Stimulated activated CD4-positive, alpha-beta T cell treated with anti-CD3 and anti-CD28 coated beads, Interleukin-12 subunit alpha, Interleukin-12 subunit beta, amount 100 ng/mL, for 4 hours (primary cell): ENCODE measurements around the gene PCDHGB1.
A peak's percentile ranks its signal among the peaks of the same experiment; 100 is the strongest.
"Not testable (repeated sequence)": the region's sequence is repeated elsewhere in the genome, so short reads cannot be mapped to it uniquely, and the experiment has no call there.

Experiments
- DNase-seq: peaks from one replicate; pipeline ENCODE4 v3.0.0-alpha.2; 2020

PCDHGB1 gene

DNA sequence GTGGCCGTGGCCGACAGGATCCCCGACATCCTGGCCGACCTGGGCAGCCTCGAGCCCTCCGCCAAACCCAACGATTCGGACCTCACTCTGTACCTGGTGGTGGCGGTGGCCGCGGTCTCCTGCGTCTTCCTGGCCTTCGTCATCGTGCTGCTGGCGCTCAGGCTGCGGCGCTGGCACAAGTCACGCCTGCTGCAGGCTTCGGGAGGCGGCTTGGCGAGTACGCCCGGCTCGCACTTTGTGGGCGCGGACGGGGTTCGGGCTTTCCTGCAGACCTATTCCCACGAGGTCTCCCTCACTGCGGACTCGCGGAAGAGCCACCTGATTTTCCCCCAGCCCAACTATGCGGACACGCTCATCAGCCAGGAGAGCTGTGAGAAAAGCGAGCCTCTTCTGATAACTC, 3.9 kb upstream of the PCDHGB1 start:
- not testable (repeated sequence) for DNase-seq

- DNase-seq = no peak
These were observed 1.7 kb downstream of the PCDHGB1 start for GRCh38 chr5:141351591-141351990.

DNA sequence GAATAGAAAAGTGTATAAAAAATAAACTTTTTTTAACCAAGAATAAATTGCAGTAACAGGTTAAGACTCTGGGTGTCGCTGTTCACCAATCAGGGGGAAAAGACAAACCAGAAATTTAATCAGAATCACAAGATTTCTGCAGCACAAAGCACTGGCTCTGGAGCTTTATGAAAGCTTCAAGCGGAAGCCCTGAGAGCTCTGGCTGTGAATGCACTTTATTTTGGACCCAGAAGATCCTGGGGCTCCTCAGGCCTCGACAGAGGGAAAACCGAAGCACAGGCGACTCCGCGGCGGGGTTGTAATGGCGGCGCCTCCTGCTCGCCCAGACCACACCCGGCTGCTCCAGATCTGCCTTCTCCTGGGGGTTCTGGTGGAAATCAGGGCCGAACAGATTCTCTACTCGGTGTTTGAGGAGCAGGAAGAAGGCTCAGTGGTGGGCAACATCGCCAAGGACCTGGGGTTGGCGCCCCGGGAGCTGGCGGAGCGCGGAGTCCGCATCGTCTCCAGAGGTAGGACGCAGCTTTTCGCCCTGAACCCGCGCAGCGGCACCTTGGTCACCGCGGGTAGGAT, 5.1 kb downstream of the PCDHGB1 start, which contains the start of gene PCDHGA4:
Gene PCDHGA4, plus strand, starts transcription at position 122 of the 570 bp plus-strand sequence. Its CDS starts 87 bp downstream, at position 209.
- no peak for DNase-seq

- DNase-seq = no peak
These were observed 5.7 kb downstream of the PCDHGB1 start for GRCh38 chr5:141355641-141356040.

DNA sequence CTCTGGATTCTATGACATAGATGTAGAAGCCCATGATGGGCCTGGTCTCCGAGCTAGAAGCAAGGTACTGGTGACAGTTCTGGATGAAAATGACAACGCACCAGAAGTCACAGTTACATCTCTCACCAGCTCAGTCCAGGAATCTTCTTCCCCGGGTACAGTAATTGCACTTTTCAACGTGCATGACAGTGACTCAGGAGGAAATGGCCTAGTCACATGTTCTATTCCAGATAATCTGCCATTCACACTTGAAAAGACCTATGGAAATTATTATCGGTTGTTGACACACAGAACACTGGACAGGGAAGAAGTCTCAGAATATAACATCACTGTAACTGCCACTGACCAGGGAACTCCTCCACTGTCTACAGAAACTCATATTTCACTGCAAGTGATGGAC, 6.2 kb downstream of the PCDHGB1 start:
- DNase-seq = no peak

DNA sequence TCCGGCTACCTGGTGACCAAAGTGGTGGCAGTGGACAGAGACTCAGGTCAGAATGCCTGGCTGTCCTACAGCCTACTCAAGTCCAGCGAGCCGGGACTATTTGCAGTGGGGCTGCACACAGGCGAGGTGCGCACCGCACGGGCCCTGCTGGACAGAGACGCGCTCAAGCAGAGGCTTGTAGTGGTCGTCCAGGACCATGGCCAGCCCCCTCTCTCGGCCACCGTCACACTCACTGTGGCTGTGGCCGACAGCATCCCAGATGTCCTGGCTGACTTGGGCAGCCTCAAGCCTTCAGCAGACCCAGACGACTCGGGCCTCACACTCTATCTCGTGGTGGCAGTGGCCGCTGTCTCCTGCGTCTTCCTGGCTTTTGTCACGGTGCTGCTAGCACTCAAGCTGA, 7.1 kb downstream of the PCDHGB1 start:
- DNase-seq = no peak

- DNase-seq = no peak
These were observed 10.0 kb downstream of the PCDHGB1 start, which contains the start of gene PCDHGB2 for GRCh38 chr5:141359790-141360426. Gene PCDHGB2 (plus strand): TSS chr5:141359994. CDS start chr5:141360136, 142 bp downstream.

DNA sequence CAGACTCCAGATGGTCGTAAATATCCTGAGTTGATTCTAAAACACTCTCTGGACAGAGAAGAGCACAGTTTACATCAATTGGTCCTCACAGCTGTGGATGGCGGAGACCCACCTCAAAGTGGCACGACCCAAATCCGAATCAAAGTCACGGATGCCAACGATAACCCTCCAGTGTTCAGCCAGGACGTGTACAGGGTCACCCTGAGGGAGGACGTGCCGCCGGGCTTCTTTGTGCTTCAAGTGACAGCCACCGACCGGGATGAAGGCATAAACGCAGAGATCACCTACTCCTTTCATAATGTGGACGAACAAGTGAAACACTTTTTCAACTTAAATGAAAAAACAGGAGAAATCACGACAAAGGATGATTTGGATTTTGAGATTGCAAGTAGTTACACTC, 10.8 kb downstream of the PCDHGB1 start:
- no peak for DNase-seq

- DNase-seq = no peak
These were observed 12.8 kb downstream of the PCDHGB1 start for GRCh38 chr5:141362719-141363118.

DNA sequence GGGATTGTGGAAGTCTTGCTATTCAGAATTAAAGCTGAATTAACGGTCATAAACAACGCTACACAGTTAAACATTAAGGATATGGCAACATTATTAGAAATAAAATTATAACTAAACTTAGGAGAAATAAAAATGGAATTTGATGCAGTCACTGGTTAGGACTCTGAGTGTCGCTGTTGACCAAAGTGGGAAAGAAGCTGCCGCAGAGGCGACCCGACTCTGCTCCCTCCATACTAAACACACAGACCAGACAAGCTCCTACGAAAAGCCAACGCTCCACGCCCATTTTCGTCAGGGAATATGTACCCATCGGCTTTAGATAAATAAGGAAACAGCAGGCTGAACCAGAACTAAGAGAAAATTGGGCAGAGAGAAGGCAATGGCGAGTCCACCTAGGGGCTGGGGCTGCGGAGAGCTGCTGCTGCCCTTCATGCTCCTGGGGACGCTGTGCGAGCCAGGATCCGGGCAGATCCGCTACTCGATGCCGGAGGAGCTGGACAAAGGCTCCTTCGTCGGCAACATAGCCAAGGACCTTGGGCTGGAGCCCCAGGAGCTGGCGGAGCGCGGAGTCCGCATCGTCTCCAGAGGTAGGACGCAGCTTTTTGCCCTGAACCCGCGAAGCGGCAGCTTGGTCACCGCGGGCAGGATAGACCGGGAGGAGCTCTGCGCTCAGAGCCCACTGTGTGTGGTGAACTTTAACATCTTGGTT, 14.2 kb downstream of the PCDHGB1 start, which contains the start of gene PCDHGA5:
Gene PCDHGA5, plus strand, starts transcription at position 211 of the 709 bp plus-strand sequence. Its CDS starts 169 bp downstream, at position 380.
- DNase-seq = no peak

GRCh38 chr5:141366016-141366896, 16.4 kb downstream of the PCDHGB1 start:
- DNase-seq = no peak

DNA sequence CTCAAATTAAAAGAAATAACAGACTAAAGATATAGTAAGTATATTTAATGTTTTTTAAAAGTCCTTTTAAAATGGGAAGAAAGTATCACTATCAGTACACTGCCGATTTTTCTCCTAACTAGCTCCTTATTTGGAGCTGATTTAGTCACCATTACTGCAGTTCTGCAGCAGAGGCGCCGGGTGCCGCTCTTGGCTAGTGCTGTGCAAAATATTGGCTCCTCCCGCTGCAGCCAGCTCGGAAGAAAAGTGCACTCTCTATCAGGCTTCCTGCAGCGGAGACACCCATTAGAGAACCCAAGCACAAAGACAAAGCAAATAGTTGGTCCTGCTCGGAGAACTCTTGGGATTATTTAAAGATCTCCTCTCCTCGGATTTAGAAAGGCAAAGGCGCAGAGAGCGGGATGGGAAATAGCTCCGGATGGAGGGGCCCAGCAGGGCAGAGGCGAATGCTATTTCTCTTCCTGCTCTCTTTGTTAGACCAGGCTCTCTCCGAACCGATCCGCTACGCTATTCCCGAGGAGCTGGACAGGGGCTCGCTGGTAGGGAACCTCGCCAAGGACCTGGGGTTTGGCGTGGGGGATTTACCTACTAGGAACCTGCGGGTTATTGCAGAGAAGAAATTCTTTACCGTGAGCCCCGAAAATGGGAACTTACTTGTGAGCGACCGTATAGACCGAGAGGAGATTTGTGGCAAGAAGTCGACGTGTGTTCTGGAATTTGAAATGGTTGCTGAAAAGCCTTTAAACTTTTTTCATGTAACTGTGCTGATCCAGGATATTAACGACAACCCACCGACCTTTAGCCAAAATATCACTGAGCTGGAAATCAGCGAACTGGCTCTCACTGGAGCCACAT, 20.3 kb downstream of the PCDHGB1 start, which contains the start of gene PCDHGB3:
Gene PCDHGB3, plus strand, starts transcription at position 249 of the 855 bp plus-strand sequence. Its CDS starts 153 bp downstream, at position 402.
- DNase-seq = peak; percentile 11

DNA sequence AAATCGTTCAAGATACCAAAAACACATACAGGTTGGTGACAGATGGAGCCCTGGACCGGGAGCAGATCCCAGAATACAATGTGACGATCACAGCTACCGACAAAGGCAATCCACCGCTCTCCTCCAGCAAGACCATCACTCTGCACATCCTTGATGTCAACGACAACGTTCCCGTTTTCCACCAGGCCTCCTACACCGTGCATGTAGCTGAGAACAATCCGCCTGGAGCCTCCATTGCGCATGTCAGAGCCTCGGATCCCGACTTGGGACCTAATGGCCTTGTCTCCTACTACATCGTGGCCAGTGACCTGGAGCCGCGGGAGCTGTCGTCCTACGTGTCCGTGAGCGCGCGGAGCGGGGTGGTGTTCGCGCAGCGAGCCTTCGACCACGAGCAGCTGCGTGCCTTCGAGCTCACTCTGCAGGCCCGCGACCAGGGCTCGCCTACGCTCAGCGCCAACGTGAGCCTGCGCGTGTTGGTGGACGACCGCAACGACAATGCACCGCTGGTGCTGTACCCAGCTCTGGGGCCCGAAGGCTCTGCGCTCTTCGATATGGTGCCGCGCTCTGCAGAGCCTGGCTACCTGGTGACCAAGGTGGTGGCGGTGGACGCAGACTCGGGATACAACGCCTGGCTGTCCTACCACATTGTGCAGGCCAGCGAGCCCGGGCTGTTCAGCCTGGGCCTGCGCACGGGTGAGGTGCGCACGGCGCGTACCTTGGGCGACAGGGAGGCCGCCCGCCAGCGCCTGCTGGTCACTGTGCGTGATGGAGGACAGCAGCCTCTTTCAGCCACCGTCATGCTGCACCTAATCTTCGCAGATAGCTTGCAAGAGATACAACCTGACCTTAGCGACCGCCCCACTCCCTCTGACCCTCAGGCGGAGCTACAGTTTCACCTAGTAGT, 21.9 kb downstream of the PCDHGB1 start:
- no peak for DNase-seq

DNA sequence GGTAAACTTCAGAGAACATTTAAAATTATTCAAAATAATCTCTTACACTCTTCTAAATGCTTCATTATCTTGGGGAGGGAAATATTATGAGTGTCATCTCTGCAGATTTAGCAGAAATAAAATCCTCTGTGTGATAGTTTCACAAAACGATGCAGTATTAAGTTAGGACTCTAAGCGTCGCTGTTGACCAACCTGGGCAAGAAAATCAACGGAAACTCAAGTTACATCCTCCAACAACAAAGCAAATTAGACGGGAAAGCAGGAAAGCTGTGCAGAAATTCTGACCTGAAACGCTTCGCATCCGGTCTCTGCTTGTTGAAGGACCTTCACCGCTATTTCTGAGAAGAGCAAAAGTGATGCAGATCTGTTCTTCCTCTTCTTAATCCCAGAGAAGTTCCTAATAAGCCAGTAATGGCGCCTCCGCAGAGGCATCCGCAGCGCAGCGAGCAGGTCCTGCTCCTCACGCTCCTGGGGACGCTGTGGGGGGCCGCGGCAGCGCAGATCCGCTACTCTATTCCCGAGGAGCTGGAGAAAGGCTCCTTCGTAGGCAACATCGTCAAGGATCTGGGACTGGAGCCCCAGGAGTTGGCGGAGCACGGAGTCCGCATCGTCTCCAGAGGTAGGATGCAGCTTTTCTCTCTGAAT, 23.9 kb downstream of the PCDHGB1 start, which contains the start of gene PCDHGA6:
Gene PCDHGA6, plus strand, starts transcription at position 219 of the 645 bp plus-strand sequence. Its CDS starts 193 bp downstream, at position 412.
- no peak for DNase-seq

- DNase-seq = no peak
These were observed 24.7 kb downstream of the PCDHGB1 start for GRCh38 chr5:141374627-141375026.

DNA sequence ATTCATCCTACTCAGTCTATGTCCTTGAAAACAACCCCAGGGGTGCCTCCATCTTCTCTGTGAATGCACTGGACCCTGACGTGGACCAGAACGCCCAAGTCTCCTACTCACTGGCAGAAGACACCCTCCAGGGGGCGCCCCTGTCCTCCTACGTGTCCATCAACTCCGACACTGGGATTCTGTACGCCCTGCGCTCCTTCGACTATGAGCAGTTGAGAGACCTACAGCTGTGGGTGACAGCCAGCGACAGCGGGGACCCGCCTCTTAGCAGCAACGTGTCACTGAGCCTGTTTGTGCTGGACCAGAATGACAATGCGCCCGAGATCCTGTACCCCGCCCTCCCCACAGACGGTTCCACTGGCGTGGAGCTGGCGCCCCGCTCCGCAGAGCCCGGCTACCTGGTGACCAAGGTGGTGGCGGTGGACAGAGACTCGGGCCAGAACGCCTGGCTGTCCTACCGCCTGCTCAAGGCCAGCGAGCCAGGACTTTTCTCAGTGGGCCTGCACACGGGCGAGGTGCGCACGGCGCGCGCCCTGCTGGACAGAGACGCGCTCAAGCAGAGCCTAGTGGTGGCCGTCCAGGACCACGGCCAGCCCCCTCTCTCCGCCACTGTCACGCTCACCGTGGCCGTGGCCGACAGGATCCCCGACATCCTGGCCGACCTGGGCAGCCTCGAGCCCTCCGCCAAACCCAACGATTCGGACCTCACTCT, 25.7 kb downstream of the PCDHGB1 start:
- not testable (repeated sequence) for DNase-seq

- DNase-seq = no peak
These were observed 32.8 kb downstream of the PCDHGB1 start, which contains the start of gene PCDHGA7 for GRCh38 chr5:141382469-141383294. Gene PCDHGA7 (plus strand): TSS chr5:141382742. CDS start chr5:141382900, 158 bp downstream.

- DNase-seq = no peak
These were observed 33.4 kb downstream of the PCDHGB1 start for GRCh38 chr5:141383345-141383744.
